Activated CD4-positive, alpha-beta T cell treated with anti-CD3 and anti-CD28 coated beads, Interleukin-2, amount 50 U/mL, for 4 hours (primary cell): ENCODE results near the gene CD8B2.
A peak's percentile ranks its signal among the peaks of the same experiment; 100 is the strongest.
"Not testable (repeated sequence)": the region's sequence is repeated elsewhere in the genome, so short reads cannot be mapped to it uniquely, and the experiment has no call there.

ENCODE experiments used
- DNase-seq, 2 experiments: peaks; one replicate each; pipeline ENCODE4 v3.0.0-alpha.2; 2020

CD8B2 gene

GRCh38 chr2:106513391-106513790, 26.2 kb downstream of the CD8B2 start:
- DNase-seq = not testable (repeated sequence)

- not testable (repeated sequence) for DNase-seq
Measured at GRCh38 chr2:106514827-106515226, 27.7 kb downstream of the CD8B2 start.

- no peak for DNase-seq
Measured at GRCh38 chr2:106516436-106516835, 29.3 kb downstream of the CD8B2 start.

GRCh38 chr2:106516864-106517263, 29.7 kb downstream of the CD8B2 start:
- no peak for DNase-seq

GRCh38 chr2:106517329-106517728, 30.2 kb downstream of the CD8B2 start:
- DNase-seq = no peak

- DNase-seq = no peak
Measured at GRCh38 chr2:106519767-106520166, 32.6 kb downstream of the CD8B2 start.

- DNase-seq = no peak
Measured at GRCh38 chr2:106521016-106521415, 33.9 kb downstream of the CD8B2 start.

- no peak for DNase-seq
Measured at GRCh38 chr2:106523976-106524665, 37.0 kb downstream of the CD8B2 start.

GRCh38 chr2:106530866-106531265, 43.7 kb downstream of the CD8B2 start:
- no peak for DNase-seq

GRCh38 chr2:106531676-106532214, 44.6 kb downstream of the CD8B2 start:
- no peak for DNase-seq

- no peak for DNase-seq
Measured at GRCh38 chr2:106532236-106532635, 45.1 kb downstream of the CD8B2 start.

GRCh38 chr2:106534471-106534870, 47.3 kb downstream of the CD8B2 start:
- DNase-seq = no peak

GRCh38 chr2:106536490-106536889, 49.3 kb downstream of the CD8B2 start:
- DNase-seq = no peak

GRCh38 chr2:106537047-106537446, 49.9 kb downstream of the CD8B2 start:
- no peak for DNase-seq

- no peak for DNase-seq
Measured at GRCh38 chr2:106537791-106538191, 50.6 kb downstream of the CD8B2 start.

- DNase-seq = no peak
Measured at GRCh38 chr2:106540886-106541285, 53.7 kb downstream of the CD8B2 start.

- no peak for DNase-seq
Measured at GRCh38 chr2:106541333-106541732, 54.2 kb downstream of the CD8B2 start.

GRCh38 chr2:106542746-106543359, 55.7 kb downstream of the CD8B2 start:
- DNase-seq = peak; percentile 73 to 77

- no peak for DNase-seq
Measured at GRCh38 chr2:106545007-106545406, 57.8 kb downstream of the CD8B2 start.

GRCh38 chr2:106546391-106546990, 59.3 kb downstream of the CD8B2 start:
- no peak for DNase-seq

- DNase-seq = no peak
Measured at GRCh38 chr2:106547164-106547903, 60.2 kb downstream of the CD8B2 start.

- DNase-seq = no peak
Measured at GRCh38 chr2:106551417-106552130, 64.4 kb downstream of the CD8B2 start.

- no peak for DNase-seq
Measured at GRCh38 chr2:106552921-106553320, 65.8 kb downstream of the CD8B2 start.
